K562 (cell line): Measurements from ENCODE around the gene GZF1. TPM values are rescaled to one million over a fixed set of nuclear protein-coding genes. Genes with fewer than 3 reads are reported as not detected.

ENCODE experiments used
- ATAC-seq: fragments of 200-7000 bp; cut with Tn5 transposase; 3 replicates; pipeline ENCODE4 v1.9.1; 2020; ENCODE audit warnings: moderate library complexity
- BruUV-seq: library from RNA; stranded (reverse); fragments of 400-500 nt; replicated peaks from 2 replicates; lab custom pipeline; 2021; lab: Mats Ljungman, UMichigan
- CTCF ChIA-PET: fragments of 300-600 bp; formaldehyde crosslinking; extraction: SDS; loops from one replicate; lab custom pipeline; 2021; ENCODE audit warnings: low intra/inter-chr PET ratio; lab: Yijun Ruan, JAX
- POLR2A ChIA-PET: fragments of 300-600, 350-650 bp; sonication (Branson Sonifier 250); formaldehyde crosslinking; extraction: SDS; loops from one replicate; lab custom pipeline; 2021; ENCODE audit warnings: antibody characterized with exemption, inconsistent platforms; lab: Yijun Ruan, JAX
- DNase-seq, 4 experiments: peaks; one replicate each; pipeline versions ENCODE4 v3.0.0 to v3.0.0-alpha.2; 2011 to 2018; ENCODE audit warnings: low spot score in 3 of 4, mixed read lengths in 3 of 4; ENCODE audit errors: extremely low read depth in 1 of 4
- FAIRE-seq: peaks from 2 replicates; lab custom pipeline; 2011; peaks lifted over from hg19 to GRCh38; lab: Jason Lieb, UNC
- H2AFZ ChIP-seq: 2 replicates; pipeline ENCODE4 v1.6.0; 2011; ENCODE audit warnings: low read depth, low read length, control low read depth, inconsistent platforms
- H3K27ac ChIP-seq: fragments of 200-600 bp; 3 replicates; pipeline ENCODE4 v1.8.0; 2011; ENCODE audit warnings: low read depth, mild to moderate bottlenecking, control low read depth, inconsistent platforms, low read length, moderate library complexity, mixed read lengths; ENCODE audit errors: extremely low read depth
- H3K27me3 ChIP-seq, 2 experiments: fragments of 300-600 bp in 1 of 2; 2 replicates in 1 of 2; 3 replicates in 1 of 2; pipeline versions ENCODE4 v1.6.0 to v1.8.0; 2011; ENCODE audit warnings: inconsistent platforms in 2 of 2, low read length in 2 of 2, mild to moderate bottlenecking in 1 of 2, mixed read lengths in 1 of 2, moderate library complexity in 1 of 2; ENCODE audit not compliant: control insufficient read depth in 2 of 2, insufficient read depth in 2 of 2
- H3K36me3 ChIP-seq: fragments of 300-600 bp; 3 replicates; pipeline ENCODE4 v1.8.0; 2011; ENCODE audit warnings: mild to moderate bottlenecking, low read length, inconsistent platforms; ENCODE audit not compliant: control insufficient read depth, insufficient read depth
- H3K4me1 ChIP-seq, 2 experiments: fragments of 200-600 bp in 1 of 2; replicated peaks in 1 of 2; 2 replicates in 1 of 2; 3 replicates in 1 of 2; pipeline versions ENCODE4 v1.5.1 to v1.8.0; 2011; ENCODE audit warnings: inconsistent platforms in 2 of 2, low read length in 2 of 2, mild to moderate bottlenecking in 1 of 2, mixed read lengths in 1 of 2, moderate library complexity in 1 of 2; ENCODE audit not compliant: control insufficient read depth in 2 of 2, insufficient read depth in 2 of 2
- H3K4me2 ChIP-seq: 2 replicates; pipeline ENCODE4 v1.6.1; 2011; ENCODE audit warnings: low read length, control low read depth, inconsistent platforms, mixed read lengths; ENCODE audit not compliant: insufficient read depth
- H3K4me3 ChIP-seq: fragments of 200-600 bp; sonication (generic), shearing (Covaris generic); 2 replicates; pipeline ENCODE4 v1.5.1; 2016; ENCODE audit warnings: control low read depth, inconsistent platforms
- H3K79me2 ChIP-seq: fragments of 200-600 bp; 3 replicates; pipeline ENCODE4 v1.8.0; 2011; ENCODE audit warnings: low read length, inconsistent platforms; ENCODE audit not compliant: control insufficient read depth, insufficient read depth
- H3K9ac ChIP-seq, 2 experiments: 2 replicates each; pipeline versions ENCODE4 v1.6.0 to v1.6.1; 2011; ENCODE audit warnings: low read depth in 2 of 2, low read length in 2 of 2, control low read depth in 1 of 2, inconsistent platforms in 1 of 2, mild to moderate bottlenecking in 1 of 2, mixed read lengths in 1 of 2; ENCODE audit not compliant: insufficient read depth in 1 of 2
- H3K9me1 ChIP-seq: one replicate; pipeline ENCODE4 v1.6.0; 2011; ENCODE audit warnings: inconsistent platforms, mild to moderate bottlenecking, low read length, moderate library complexity; ENCODE audit not compliant: control insufficient read depth, insufficient read depth
- H3K9me3 ChIP-seq: replicated peaks from 2 replicates; pipeline ENCODE4 v1.5.1; 2011; ENCODE audit warnings: low read depth, low read length, inconsistent platforms; ENCODE audit not compliant: control insufficient read depth, insufficient read depth
- H4K20me1 ChIP-seq: replicated peaks from 2 replicates; pipeline ENCODE4 v1.6.1; 2011; ENCODE audit warnings: low read length, inconsistent platforms, mixed read lengths; ENCODE audit not compliant: control insufficient read depth, insufficient read depth
- C11orf30 ChIP-seq: fragments of 450-650 bp; IDR thresholded peaks from 2 replicates; pipeline ENCODE4 v1.6.1; 2016; ENCODE audit warnings: low read depth, mild to moderate bottlenecking
- ESRRB ChIP-seq: fragments of 250-450 bp; sonication (Bioruptor Pico); IDR thresholded peaks from 2 replicates; pipeline ENCODE4 v1.5.0; 2020; ENCODE audit warnings: mild to moderate bottlenecking, moderate library complexity, borderline replicate concordance
- ETV6 ChIP-seq, 3 experiments: fragments of 150-350 bp in 1 of 3; sonication (generic) in 1 of 3; formaldehyde crosslinking in 1 of 3; IDR thresholded peaks; 2 replicates each; pipeline versions ENCODE4 v1.6.1 to v1.8.0; 2014 to 2022; ENCODE audit warnings: borderline replicate concordance in 2 of 3, low read depth in 2 of 3, antibody characterized with exemption in 1 of 3, low read length in 1 of 3, mild to moderate bottlenecking in 1 of 3, missing genetic modification reagents in 1 of 3
- FIP1L1 ChIP-seq: fragments of 200-400 bp; formaldehyde crosslinking; IDR thresholded peaks from 2 replicates; pipeline ENCODE4 v1.6.1; 2018; ENCODE audit warnings: mild to moderate bottlenecking, low read depth, low read length; ENCODE audit not compliant: poor library complexity, severe bottlenecking
- KLF13 ChIP-seq: fragments of 450-650 bp; IDR thresholded peaks from 2 replicates; pipeline ENCODE4 v1.6.1; 2016; ENCODE audit warnings: missing genetic modification characterization, low read depth, mild to moderate bottlenecking, missing compliant biosample characterization, moderate library complexity, borderline replicate concordance
- MED1 ChIP-seq: sonication (generic); formaldehyde crosslinking; IDR thresholded peaks from 2 replicates; pipeline ENCODE4 v1.8.1; 2023; ENCODE audit warnings: missing genetic modification reagents, borderline replicate concordance
- NFXL1 ChIP-seq: fragments of 450-650 bp; formaldehyde crosslinking; IDR thresholded peaks from 2 replicates; pipeline ENCODE4 v1.4.0; 2021; ENCODE audit warnings: mild to moderate bottlenecking
- RBM39 ChIP-seq: fragments of 200-400 bp; formaldehyde crosslinking; optimal IDR thresholded peaks from 2 replicates; pipeline ENCODE3; 2018; ENCODE audit warnings: low read depth, low read length
- SMARCB1 ChIP-seq: IDR thresholded peaks from 2 replicates; pipeline ENCODE4 v1.6.1; 2011; ENCODE audit warnings: improper control_type of control experiment, low read depth; ENCODE audit not compliant: insufficient read length
- ZFX ChIP-seq: sonication (generic); formaldehyde crosslinking; IDR thresholded peaks from 2 replicates; pipeline ENCODE4 v1.8.0; 2022; ENCODE audit warnings: mild to moderate bottlenecking, missing genetic modification reagents, moderate library complexity
- ZSCAN32 ChIP-seq: fragments of 450-650 bp; formaldehyde crosslinking; IDR thresholded peaks from 2 replicates; pipeline ENCODE4 v1.4.0; 2020; ENCODE audit warnings: mild to moderate bottlenecking, moderate library complexity
- WGBS: fragments of 100-300 bp; shearing (Covaris generic); methylation state at CpG from one replicate; pipeline ENCODE4 v1.1.6; 2016; ENCODE audit warnings: low coverage, mixed read lengths; ENCODE audit not compliant: insufficient coverage; ENCODE audit errors: missing lambda C conversion rate; 5-methylcytosine and 5-hydroxymethylcytosine counted together
- in situ Hi-C: fragments of 300-500 bp; cut with MboI; formaldehyde crosslinking; loops from 4 replicates; pipeline ENCODE4 v1.15.0; 2018; ENCODE audit warnings: inconsistent platforms, mixed read lengths
- intact Hi-C: fragments of 100-400 bp; cut with micrococcal nuclease; formaldehyde crosslinking; loops from 2 replicates; pipeline ENCODE4 v1.14.2; 2022
- polyA plus RNA-seq, 8 experiments: library from polyadenylated mRNA; depleted of rRNA in 4 of 8; stranded (reverse) in 5 of 8; unstranded in 3 of 8; fragments of >200 nt; fragmentation: Nextera tagmentation in 2 of 8; fragmentation: Illumina TruSeq in 1 of 8; extraction: Ambion mirVana in 2 of 8; extraction: Trizol in 1 of 8; gene quantifications; 2 replicates each; pipeline versions ENCODE4 v1.2.1 to v1.2.3, GENCODE V29; 2011 to 2014; ENCODE audit warnings: inconsistent platforms in 1 of 8, missing spikeins in 1 of 8
- total RNA-seq, 7 experiments: library from RNA; depleted of rRNA in 6 of 7; stranded (reverse); fragments of >200 nt in 6 of 7; fragmentation: Illumina TruSeq in 2 of 7; extraction: Trizol in 2 of 7; gene quantifications; 2 replicates each; pipeline versions ENCODE4 v1.2.1 to v1.2.3, GENCODE V29; 2011 to 2021; ENCODE audit warnings: low replicate concordance in 1 of 7
- TF ChIP-seq, protein P1 (sequence below): sonication (generic); formaldehyde crosslinking; IDR thresholded peaks from 2 replicates; pipeline ENCODE4 v1.8.0; 2022; ENCODE audit warnings: mild to moderate bottlenecking, low read depth, missing genetic modification reagents
- TF ChIP-seq, protein P2 (sequence below): sonication (generic); formaldehyde crosslinking; IDR thresholded peaks from 2 replicates; pipeline ENCODE4 v1.8.1; 2023; ENCODE audit warnings: mild to moderate bottlenecking, missing genetic modification reagents
- TF ChIP-seq, protein P3 (sequence below): fragments of 200-800 bp; sonication (Bioruptor generic); IDR thresholded peaks from 2 replicates; pipeline ENCODE4 v1.6.1; 2017; ENCODE audit warnings: missing genetic modification characterization, missing compliant biosample characterization

Gene GZF1
- total and polyA plus RNA-seq, 9 of the 15 experiments (the other 6 are each of a cell fraction or from before 2014, with no cell fraction given): 1.2 to 15.7 (median 7.4) TPM

DNA sequence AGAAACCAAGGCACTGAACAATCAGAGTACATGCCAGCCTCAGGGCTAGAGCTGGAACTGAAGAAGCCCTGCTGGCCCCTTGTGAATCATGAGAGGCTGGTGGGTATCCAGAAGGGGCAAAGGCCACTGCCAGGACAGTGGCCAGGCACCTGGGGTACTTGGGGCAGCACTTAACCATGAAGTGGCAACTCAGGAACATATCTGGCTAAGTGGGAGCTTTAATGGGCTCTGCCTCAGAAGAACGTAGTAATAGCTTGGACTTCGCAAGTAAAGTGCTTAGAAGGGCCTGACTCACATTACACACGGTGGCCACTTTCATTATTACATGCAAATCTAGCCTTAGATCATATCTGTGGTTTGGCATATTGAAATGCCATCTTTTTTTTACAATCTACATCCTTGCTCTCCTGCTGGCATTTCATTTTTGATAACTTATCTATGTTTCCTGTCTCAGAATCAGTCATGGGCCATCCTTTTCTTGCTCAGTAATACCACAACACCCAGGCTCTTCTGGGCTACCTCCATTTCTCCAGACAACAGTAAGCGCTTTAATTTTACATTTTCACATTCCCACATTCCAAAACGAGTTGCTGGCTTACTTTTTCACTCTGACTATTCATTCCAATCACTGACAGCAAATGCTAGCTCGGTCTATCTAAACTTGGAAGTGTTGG lies 37.7 kb downstream of the GZF1 start (continued):
- no peak for TF ChIP-seq KLF13 (tag)
- TF ChIP-seq MED1 (CRISPR knock-in tag): no peak
- TF ChIP-seq, protein P1, sequence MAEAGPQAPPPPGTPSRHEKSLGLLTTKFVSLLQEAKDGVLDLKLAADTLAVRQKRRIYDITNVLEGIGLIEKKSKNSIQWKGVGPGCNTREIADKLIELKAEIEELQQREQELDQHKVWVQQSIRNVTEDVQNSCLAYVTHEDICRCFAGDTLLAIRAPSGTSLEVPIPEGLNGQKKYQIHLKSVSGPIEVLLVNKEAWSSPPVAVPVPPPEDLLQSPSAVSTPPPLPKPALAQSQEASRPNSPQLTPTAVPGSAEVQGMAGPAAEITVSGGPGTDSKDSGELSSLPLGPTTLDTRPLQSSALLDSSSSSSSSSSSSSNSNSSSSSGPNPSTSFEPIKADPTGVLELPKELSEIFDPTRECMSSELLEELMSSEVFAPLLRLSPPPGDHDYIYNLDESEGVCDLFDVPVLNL (CRISPR knock-in tag): no peak

DNA sequence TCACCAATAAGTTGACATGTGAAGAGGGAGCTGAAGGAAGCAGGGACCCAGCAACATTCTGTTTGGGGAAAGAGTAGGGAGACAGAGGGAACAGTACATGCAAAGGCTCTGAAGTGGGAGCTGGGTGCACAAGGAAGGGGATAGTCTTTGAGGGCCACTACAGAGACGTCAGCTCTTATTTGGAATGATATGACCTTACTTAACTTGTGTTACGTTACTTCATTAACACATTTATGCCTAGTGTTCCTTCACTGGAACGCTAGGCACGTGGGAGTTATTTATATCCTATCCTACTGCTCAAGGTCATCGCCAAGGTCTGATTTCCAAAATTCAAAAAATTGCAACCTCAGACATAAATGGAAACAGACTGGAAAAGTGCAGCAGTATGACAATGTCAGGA lies 39.1 kb downstream of the GZF1 start:
- no peaks in the 10 kb centered on the region for H4K20me1 ChIP-seq

More for the DNA sequence above, 39.1 kb downstream of the GZF1 start:
- peaks cover 35% of the 10 kb centered on the region for H3K79me2 ChIP-seq
- in situ Hi-C loops (no loop called here), intact Hi-C loops (no loop called here)
- no peak overlapping the region for H3K4me2 ChIP-seq
- no peaks in the 10 kb centered on the region for H3K9me1 ChIP-seq
- no peaks in the 10 kb centered on the region for H3K27me3 ChIP-seq
- no peak for DNase-seq
- ATAC-seq: no peak
- H3K27ac ChIP-seq: no peak overlapping the region
- POLR2A ChIA-PET: interaction anchor here (0.6 to 1.2 kb wide), 2 partner anchors 8 to 169 kb away, joined by 3 read pairs; no protein-coding TSS in a partner anchor
- BruUV-seq: no TSS peak
- TF ChIP-seq ZFX (CRISPR knock-in tag) (no peak), FIP1L1 (no peak), ZSCAN32 (CRISPR knock-in tag) (no peak), SMARCB1 (no peak), ESRRB (CRISPR knock-in tag) (no peak), ETV6 (IDR thresholded peaks at IDR 0.05; ENCODE audit: borderline replicate concordance in 1 of 2, low read depth in 2 of 2, low read length in 1 of 2) (no peak), ETV6 (CRISPR knock-in tag; IDR thresholded peaks at IDR 0.05; ENCODE audit: borderline replicate concordance) (no peak), C11orf30 (no peak), RBM39 (no peak), NFXL1 (CRISPR knock-in tag) (no peak)
- TF ChIP-seq, protein P2, sequence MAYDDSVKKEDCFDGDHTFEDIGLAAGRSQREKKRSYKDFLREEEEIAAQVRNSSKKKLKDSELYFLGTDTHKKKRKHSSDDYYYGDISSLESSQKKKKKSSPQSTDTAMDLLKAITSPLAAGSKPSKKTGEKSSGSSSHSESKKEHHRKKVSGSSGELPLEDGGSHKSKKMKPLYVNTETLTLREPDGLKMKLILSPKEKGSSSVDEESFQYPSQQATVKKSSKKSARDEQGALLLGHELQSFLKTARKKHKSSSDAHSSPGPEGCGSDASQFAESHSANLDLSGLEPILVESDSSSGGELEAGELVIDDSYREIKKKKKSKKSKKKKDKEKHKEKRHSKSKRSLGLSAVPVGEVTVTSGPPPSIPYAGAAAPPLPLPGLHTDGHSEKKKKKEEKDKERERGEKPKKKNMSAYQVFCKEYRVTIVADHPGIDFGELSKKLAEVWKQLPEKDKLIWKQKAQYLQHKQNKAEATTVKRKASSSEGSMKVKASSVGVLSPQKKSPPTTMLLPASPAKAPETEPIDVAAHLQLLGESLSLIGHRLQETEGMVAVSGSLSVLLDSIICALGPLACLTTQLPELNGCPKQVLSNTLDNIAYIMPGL (CRISPR knock-in tag): no peak
- TF ChIP-seq, protein P3, sequence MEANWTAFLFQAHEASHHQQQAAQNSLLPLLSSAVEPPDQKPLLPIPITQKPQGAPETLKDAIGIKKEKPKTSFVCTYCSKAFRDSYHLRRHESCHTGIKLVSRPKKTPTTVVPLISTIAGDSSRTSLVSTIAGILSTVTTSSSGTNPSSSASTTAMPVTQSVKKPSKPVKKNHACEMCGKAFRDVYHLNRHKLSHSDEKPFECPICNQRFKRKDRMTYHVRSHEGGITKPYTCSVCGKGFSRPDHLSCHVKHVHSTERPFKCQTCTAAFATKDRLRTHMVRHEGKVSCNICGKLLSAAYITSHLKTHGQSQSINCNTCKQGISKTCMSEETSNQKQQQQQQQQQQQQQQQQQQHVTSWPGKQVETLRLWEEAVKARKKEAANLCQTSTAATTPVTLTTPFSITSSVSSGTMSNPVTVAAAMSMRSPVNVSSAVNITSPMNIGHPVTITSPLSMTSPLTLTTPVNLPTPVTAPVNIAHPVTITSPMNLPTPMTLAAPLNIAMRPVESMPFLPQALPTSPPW (CRISPR knock-in tag): no peak
- TF ChIP-seq, all 486 proteins: peak for 0
- CTCF ChIA-PET: no interaction called here
- Histone ChIP-seq H3K4me3 (no peak overlapping the region), H3K9ac (no peak overlapping the region), H3K36me3 (peaks cover 38% of the 10 kb centered on the region; the same call in 2 of the 3 replicates), H3K4me1 (no peaks in the 10 kb centered on the region), H3K9me3 (no peaks in the 10 kb centered on the region), H2AFZ (no peak overlapping the region)
- WGBS: 89% methylated on average over 5 of the region's 5 CpGs
- FAIRE-seq: no peak
